BE2C (cell line): ENCODE data around the gene HDAC4.

ENCODE experiments used
- DNase-seq: peaks from one replicate; pipeline ENCODE4 v3.0.0-alpha.2; 2020
- H3K27me3 ChIP-seq: fragments of 250-450 bp; sonication (Bioruptor Pico); 2 replicates; pipeline ENCODE4 v1.5.1; 2020; ENCODE audit warnings: mild to moderate bottlenecking
- H3K36me3 ChIP-seq: fragments of 250-450 bp; sonication (Bioruptor Pico); 2 replicates; pipeline ENCODE4 v1.5.1; 2020; ENCODE audit warnings: mild to moderate bottlenecking
- H3K4me1 ChIP-seq: fragments of 250-450 bp; sonication (Bioruptor Pico); 2 replicates; pipeline ENCODE4 v1.5.1; 2020
- H3K4me3 ChIP-seq: 2 replicates; pipeline ENCODE4 v1.5.1; 2011; ENCODE audit warnings: low read depth, low read length
- H3K9me3 ChIP-seq: fragments of 250-450 bp; sonication (Bioruptor Pico); 2 replicates; pipeline ENCODE4 v1.5.1; 2020
- CTCF ChIP-seq: IDR thresholded peaks from 2 replicates; pipeline ENCODE4 v1.5.1; 2012; ENCODE audit warnings: mild to moderate bottlenecking, low read depth, low read length

The HDAC4 gene

GRCh38 chr2:239132786-239133185 lies 268.0 kb downstream of the HDAC4 start:
- no peaks in the 10 kb centered on the region for H3K27me3 ChIP-seq
- no peaks in the 10 kb centered on the region for H3K9me3 ChIP-seq
- H3K4me3 ChIP-seq = no peak overlapping the region
- H3K4me1 ChIP-seq = no peaks in the 10 kb centered on the region
- DNase-seq = no peak
- peaks cover 36% of the 10 kb centered on the region for H3K36me3 ChIP-seq
- TF ChIP-seq CTCF = no peak

- DNase-seq = no peak
- Histone ChIP-seq H3K4me3 (no peak overlapping the region), H3K27me3 (no peaks in the 10 kb centered on the region), H3K9me3 (no peaks in the 10 kb centered on the region), H3K4me1 (no peaks in the 10 kb centered on the region), H3K36me3 (peaks cover 36% of the 10 kb centered on the region)
- TF ChIP-seq CTCF = no peak
Measured at GRCh38 chr2:239132156-239132709, 268.6 kb downstream of the HDAC4 start.

GRCh38 chr2:239131521-239131920 lies 269.3 kb downstream of the HDAC4 start:
- no peaks in the 10 kb centered on the region for H3K4me1 ChIP-seq
- H3K27me3 ChIP-seq = no peaks in the 10 kb centered on the region
- no peak for DNase-seq
- TF ChIP-seq CTCF = no peak
- peaks cover 35% of the 10 kb centered on the region for H3K36me3 ChIP-seq
- no peak overlapping the region for H3K4me3 ChIP-seq
- H3K9me3 ChIP-seq = no peaks in the 10 kb centered on the region

- Histone ChIP-seq H3K27me3 (no peaks in the 10 kb centered on the region), H3K9me3 (no peaks in the 10 kb centered on the region), H3K4me3 (no peak overlapping the region), H3K36me3 (peaks cover 35% of the 10 kb centered on the region), H3K4me1 (no peaks in the 10 kb centered on the region)
- TF ChIP-seq CTCF = no peak
- DNase-seq = no peak
Measured at GRCh38 chr2:239130786-239131325, 270.0 kb downstream of the HDAC4 start.

- no peak for DNase-seq
- no peaks in the 10 kb centered on the region for H3K9me3 ChIP-seq
- H3K4me3 ChIP-seq = no peak overlapping the region
- H3K27me3 ChIP-seq = no peaks in the 10 kb centered on the region
- no peak for TF ChIP-seq CTCF
- H3K4me1 ChIP-seq = no peaks in the 10 kb centered on the region
- H3K36me3 ChIP-seq = peaks cover 42% of the 10 kb centered on the region
Measured at GRCh38 chr2:239130041-239130440, 270.8 kb downstream of the HDAC4 start.

- peaks cover 39% of the 10 kb centered on the region for H3K36me3 ChIP-seq
- no peaks in the 10 kb centered on the region for H3K27me3 ChIP-seq
- no peak overlapping the region for H3K4me3 ChIP-seq
- H3K9me3 ChIP-seq = no peaks in the 10 kb centered on the region
- no peaks in the 10 kb centered on the region for H3K4me1 ChIP-seq
- no peak for DNase-seq
- TF ChIP-seq CTCF = no peak
Measured at GRCh38 chr2:239129147-239129920, 271.5 kb downstream of the HDAC4 start.
